GM19395 (cell line): ENCODE data around the gene CMIP.
A peak's percentile ranks its signal among the peaks of the same experiment; 100 is the strongest.
"Not testable (repeated sequence)": the region's sequence is repeated elsewhere in the genome, so short reads cannot be mapped to it uniquely, and the experiment has no call there.

Experiments
- ATAC-seq: cut with Tn5 transposase; IDR thresholded peaks from one replicate; pipeline ENCODE4 v1.9.1; 2021; ENCODE audit warnings: mild to moderate bottlenecking, moderate library complexity; ENCODE audit not compliant: unreplicated experiment

Gene CMIP

DNA sequence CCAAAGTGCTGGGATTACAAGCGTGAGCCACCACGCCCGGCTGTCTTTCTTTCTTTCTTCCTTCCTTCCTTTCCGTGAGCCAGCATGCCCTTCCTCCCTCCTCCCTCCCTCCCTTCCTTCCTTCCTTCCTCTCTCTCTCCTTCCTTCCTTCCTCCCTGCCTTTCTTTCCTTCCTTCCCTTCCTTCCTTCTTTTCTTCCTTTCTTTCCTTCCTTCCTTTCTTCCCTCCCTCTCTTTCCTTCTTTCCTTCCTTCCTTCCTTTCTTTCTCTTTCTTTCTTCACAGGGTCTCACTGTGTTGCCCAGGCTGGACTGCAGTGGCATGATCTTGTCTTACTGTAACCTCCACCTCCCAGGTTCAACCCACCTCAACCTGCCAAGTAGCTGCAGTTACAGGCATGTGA, 283.8 kb downstream of the CMIP start:
- ATAC-seq: no peak

DNA sequence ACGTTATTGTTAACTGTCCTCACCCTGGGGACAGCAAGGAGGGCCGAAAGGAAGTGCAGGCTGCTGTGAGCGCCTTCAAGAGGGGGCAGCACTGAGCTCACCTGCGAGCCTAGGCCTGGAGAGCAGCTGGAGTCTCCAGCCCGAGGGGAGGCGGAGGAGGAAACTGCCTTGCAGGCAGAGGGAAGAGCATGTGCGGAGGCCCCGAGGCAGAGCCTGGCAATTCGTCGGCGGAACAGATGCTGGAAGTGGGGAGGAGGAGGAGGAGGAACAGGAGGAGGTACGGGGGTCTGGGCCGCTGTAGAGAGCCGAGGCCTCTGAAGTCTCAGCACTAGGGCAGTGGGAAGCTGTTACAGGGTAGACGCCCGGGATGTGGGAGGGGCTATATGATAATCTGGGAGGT, 284.8 kb downstream of the CMIP start:
- no peak for ATAC-seq

DNA sequence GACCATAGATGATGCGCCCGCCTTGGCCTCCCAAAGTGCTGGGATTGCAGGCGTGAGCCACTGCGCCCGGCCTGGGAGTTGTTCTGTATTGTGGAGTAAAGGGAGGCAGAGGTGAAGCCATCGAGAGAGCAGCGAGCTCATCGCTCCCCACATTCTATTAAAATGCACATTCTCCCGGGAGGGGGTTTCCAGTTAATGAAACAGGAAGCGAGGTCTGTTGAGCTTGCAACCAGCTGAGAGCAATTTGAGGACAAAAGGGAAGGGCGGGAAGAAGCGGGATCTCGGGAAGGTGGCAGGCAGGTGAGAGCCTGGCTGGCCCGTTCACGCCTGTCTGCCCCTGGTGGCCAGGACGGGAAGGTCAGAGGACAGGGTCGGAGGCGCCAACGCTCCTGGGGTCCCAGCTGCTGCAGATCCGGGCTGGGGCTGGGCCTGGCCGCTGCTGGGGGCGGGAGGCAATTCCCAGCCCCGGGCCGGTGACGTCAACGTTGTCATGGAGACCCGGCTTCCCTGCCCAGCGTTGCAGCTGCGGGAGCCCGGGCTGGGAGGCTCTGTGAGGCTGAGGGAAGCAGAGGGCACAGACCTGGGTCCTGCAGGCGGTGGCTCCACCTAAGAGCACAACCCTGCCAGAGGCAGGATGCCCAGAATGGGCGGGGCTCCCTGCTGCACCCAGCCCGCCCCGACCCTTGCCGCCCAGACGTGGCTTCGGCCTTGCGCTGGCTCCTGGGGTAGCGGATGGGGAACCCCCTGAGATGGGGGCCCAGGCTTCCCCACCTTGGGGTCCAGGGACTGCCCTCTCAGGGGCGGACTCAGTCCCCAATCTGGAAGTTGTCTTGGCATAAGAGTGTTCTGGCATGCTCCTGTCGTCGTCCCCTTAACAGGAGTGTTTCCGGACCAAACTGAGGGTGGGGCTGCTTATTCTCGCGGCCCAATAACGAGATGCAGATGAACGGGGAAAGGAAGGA, 285.8 kb downstream of the CMIP start:
- peak; percentile 85 for ATAC-seq

DNA sequence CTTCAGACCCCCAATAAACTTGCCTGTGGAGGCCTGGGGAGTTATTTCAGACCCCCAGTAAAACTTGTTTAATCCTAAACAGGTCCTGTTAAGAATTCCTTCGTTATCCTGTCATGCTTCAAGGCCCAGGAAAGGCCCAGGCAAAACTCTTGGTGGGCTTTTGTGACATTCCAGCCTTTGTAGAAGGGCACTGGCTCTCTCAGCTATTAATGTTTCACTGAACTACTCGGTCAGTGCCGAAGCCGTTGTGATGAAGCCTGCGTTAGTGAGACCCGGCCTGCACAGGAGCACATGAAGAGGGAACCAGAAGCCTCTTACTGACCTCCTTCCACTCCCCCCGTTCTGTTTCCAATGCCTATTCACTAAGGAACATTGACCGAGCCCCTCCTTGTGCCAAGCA, 287.0 kb downstream of the CMIP start:
- ATAC-seq: no peak

DNA sequence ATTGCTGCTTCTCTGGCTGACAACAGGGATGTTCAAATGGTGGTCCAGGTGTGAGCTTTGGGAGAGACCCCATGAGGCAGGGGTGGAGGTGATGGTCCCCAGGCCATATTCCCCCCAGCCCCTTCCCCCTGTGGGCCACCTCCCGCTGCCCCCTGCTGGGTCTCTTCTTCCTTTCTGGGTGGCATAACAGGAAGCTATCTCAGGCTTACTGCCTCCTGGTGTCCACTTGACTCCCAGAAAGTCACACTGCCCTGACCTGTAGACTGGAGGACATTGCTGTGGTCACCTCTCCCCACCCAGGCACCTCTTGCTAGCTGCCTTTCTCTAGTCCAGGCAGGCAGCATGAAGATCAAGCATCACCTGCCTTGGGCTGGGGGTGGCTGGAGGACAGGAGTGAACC, 288.1 kb downstream of the CMIP start:
- no peak for ATAC-seq

DNA sequence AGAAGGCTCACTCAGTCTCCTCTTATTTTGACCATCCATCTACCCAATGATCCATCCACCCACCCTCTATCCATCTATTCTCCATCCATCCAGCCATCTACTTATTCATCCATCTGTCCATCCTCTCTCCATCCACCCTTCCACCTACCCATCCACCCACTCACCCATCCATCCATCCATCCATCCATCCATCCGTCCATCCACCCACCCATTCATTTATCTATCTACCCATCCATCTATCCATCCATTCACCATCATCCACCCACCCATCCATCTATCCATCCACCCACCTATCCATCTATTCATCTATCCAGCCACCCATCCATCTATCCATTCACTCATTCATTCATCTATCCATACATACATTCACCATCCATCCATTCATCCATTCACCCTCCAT, 288.7 kb downstream of the CMIP start:
- no peak for ATAC-seq

DNA sequence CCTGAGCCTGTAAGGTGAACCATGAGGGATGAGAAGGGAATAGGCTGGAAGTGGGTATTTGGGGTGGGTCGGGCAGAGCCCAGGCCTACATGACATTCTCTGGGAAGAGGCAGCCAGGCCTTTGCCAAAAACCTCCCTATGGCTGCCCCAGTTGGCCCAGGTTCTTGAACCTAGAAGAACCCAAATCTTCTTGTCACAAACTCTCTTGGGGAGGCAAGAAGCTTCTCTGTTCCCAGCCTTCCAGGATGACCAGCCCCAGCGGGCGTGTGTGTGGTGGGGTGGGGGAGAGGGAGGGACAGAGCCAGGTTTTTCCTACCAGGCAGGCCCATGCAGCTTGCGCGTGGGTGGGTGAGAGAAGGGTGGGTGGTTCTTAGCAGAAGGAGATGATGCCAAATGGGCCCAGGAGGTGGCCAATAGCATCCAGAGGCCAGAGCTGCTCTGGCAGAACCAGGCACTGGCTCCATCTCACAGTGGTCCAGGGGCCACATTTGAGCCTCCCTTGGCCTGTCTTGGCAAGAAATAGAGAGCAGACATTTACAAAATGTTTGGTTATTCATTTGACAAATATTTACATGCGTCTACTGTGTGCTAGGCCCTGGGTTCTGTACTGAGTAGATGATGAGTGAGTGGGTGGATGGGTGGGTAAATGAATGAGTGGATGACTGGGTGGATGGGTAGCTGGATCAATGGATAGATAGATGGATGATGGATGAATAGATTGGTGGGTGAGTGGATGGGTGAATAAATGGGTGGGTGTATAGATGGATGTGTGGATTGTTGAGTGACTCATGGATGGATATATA, 290.2 kb downstream of the CMIP start:
- no peak for ATAC-seq

DNA sequence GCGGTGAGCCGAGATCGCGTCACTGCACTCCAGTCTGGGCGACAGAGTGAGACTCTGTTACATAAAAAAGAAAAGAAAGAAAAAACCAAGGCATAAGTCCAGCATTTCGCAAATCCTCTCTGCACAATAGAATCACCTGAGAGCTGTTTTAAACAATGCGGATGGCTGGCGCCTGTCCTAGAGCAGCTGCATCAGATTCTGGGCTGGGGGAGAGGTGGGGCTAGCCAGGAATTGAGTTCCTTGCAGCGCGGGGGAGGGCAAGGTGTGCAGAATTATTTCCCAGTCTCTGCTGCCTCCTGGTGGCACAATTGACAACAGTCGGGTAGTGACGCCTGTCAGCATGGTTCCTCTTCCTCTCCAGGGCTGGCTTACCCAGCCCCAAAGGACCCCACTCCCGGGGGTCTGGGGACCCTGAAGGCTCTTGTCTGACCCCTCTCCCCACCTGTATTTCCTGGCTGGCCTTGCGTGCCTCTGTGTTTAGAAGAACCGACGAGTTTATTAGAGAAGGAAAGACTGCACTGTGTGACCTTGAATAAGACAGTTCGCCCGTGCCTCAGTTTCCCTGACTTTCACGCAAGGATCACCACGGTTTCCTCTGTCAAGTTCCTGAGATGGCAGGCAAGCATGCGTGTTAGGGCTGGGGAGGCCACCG, 293.4 kb downstream of the CMIP start:
- ATAC-seq: peak; percentile 64

DNA sequence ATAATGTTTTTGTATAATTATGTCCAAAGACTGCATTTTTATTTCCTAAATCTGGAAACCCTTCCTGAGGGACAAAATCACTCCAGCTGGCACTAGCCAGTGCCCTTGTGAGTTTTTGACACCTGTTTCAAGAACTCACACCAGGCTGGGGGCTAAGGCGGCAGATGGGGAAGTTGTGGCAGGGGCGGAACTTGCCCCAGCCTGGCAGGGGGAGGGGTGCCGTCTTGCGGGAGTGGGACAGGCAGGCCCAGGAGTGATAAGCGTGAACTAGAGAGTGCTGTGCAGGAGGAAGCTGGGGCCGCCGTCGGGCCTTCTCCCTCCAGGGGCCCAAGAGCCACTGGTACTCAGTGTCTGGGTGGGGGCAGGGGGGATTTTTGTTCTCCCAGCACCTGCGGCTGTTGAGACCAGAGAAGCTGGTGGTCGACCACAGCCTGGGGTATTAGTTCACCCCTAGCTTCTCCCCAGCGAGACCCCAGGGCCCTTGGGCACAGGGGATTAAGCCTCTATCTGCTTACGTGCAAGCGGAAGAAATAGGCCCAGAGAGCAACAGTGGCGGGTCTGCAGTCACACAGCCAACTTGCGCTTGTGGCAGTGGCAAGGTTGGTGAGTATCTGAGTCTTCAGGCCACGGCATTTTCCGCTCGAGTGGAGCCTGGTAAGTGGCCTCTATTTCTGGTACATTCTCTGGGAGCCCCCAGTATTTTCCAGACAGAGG, 294.3 kb downstream of the CMIP start:
- no peak for ATAC-seq

DNA sequence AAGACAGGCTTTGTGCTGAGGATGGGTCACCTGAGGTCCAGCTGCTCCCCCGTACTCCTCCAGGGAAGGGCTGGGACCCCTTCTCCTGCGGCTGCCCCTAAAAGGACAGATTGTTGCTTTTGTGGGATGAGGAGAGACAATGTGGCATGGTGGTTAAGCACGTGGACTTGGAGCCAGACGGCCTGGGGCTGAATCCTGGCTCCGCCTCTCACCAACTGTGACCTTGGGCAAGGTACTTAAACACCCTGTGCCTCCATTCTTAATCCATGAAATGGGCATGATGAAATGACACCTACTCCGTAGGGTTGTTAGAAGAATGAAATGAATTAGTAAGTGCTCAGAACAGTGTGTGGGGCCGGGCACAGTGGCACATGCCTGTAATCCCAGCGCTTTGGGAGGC, 294.9 kb downstream of the CMIP start:
- no peak for ATAC-seq

DNA sequence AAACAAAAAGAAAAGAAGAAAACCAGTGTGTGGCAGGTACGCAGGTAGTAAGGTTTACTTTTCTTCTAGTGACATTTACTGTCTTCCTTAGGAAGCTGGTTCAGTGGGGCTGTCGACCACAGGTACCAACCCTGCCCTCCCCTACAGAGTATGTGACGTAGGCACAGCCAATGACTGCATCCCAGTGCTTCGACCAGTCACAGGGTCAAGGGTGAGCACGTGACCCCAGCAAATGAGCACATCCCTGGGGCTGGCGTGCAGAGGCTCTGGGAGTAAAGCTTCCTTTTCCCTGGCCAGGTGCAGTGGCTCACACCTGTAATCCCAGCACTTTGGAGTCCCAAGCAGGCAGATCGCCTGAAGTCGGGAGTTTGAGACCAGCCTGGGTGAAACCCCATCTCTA, 295.6 kb downstream of the CMIP start:
- peak; percentile 74 for ATAC-seq

DNA sequence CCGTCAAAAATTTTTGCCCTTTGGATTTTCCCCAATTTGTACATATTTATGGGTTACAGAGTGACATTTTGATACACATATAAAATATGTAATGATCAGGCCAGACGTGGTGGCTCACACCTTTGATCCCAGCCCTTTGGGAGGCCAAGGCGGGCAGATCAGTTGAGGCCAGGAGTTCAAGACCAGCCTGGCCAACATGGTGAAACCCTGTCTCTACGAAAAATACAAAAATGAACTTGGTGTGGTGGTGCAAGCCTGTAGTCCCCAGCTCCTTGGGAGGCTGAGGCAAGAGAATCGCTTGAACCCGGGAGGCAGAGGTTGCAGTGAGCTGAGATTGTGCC, 296.8 kb downstream of the CMIP start:
- ATAC-seq: not testable (repeated sequence)

DNA sequence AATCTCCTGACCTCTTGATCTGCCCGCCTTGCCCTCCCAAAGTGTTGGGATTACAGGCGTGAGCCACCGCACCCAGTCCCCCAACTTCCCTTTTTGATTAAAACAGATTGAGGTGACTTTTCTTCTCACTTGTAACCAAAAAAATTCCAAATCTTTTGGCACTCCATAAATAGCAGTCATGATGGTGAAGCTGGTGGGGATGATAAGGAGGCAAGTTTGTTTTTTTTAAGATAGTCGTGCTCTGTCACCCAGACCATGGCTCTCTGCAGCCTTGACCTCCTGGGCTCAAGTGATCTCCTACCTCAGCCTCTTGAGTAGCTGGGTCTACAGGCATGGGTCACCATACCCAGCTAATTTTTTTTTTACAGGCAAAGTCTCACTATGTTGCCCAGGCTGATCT, 299.8 kb downstream of the CMIP start:
- ATAC-seq: no peak

DNA sequence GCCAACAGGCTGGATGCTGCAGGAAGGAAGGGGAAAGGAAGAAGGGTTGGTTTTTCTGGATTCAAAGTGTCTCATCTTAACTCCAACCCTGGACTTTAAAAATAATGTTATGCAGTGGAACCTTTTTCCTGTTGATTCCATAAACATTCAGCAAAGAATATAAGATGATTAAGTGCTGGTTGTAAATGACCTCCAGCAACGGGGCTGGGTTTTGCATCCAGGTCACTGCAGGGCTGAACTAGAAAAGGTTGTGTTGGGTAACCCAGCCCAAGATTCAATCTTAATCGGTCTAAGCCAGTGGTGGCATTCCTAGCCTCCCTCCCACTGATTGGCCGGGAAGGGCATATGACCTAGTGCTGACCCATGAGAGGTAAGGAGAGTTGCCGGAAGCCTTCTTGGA, 300.3 kb downstream of the CMIP start:
- ATAC-seq: no peak

DNA sequence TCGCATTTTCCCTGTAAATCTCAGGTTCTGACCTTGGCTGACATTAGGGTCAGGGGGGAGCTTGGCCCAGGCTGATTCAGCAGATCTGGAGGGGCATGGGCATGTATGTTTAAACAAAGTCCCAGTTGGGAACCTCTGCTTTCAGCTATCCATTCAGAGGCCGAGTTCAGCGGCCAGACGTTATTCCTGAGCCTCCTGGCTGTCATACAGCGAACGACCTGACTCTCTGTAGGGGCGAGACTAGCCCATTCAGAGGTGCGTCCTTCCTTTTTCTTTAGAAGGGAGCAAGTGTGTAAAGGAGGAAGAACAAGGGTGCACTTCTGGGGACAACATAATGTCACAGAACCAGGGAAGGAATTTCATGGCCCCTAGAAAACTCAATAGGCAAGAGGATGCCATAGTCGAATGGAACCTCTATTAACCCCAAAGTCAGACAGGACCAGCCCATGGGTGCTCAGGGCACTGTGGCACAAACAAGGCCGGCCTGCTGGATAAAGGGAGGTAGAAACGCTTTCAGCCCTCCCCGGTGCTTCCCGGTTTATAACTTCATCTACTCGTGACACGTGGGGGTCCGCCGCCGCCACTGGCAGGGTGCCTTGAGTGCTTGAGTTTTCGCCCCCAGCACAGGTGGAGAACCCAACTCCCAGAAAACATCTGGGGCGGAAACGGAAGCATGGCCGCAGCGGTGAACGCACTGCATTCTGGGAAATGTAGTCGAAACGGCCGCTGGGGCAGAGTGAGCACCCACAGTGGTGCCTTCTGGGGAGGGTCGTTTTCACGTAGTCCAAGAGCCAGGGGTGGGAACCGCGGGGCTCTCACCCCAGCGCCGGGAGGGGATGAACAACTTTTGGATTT, 301.3 kb downstream of the CMIP start:
- peak; percentile 77 for ATAC-seq

DNA sequence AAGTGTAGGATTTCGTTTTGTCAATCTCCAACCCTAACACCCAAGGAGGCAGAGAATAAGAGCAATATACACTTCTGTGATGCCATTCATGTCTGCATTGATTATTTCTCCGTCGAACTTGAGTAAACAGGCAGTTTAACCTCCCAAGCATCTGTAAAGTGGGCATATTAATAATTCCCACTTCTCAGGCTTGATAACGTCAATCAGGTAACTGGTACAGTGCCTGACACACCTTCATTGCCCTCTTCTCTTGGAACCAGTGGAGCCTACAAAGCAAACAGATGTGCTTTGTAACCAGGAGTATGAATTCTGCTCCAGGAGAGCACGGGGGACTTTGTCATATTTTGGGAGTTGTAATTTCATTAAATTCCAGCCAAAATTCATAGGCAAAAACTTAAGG, 302.0 kb downstream of the CMIP start:
- no peak for ATAC-seq

DNA sequence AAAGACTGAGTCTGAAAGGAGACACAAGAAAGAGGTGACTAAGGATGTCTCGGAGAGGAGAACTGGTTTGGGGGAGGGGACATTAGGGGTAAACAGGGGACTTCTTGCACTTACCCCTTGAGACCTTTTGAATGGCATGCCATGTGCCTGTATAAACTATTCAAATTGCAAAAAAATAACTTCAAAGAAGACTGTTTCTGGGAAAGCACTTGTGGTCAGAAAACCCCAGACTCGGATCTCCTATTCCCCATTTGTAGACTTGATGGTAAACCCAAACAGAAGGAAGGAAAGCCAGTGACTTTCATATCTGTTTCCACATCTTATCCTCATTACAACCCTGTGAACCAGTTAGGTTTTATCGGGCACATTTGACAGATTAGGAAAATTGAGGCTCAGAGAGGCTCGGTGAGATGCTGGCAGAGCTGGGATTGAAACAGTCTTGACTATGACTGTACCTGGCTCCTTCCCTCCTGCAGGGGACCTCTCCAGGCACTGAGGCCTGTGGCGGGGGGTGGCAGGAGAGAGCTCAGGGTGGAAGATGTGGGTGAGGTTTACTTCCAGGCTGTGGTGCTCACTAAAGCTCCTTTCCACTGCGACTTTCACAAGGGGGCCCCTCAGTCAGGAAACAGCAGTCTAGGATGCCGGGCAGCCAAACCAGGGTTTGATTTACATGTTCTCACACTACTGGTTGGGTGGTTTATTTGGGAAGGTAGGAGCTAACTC, 304.0 kb downstream of the CMIP start:
- no peak for ATAC-seq

DNA sequence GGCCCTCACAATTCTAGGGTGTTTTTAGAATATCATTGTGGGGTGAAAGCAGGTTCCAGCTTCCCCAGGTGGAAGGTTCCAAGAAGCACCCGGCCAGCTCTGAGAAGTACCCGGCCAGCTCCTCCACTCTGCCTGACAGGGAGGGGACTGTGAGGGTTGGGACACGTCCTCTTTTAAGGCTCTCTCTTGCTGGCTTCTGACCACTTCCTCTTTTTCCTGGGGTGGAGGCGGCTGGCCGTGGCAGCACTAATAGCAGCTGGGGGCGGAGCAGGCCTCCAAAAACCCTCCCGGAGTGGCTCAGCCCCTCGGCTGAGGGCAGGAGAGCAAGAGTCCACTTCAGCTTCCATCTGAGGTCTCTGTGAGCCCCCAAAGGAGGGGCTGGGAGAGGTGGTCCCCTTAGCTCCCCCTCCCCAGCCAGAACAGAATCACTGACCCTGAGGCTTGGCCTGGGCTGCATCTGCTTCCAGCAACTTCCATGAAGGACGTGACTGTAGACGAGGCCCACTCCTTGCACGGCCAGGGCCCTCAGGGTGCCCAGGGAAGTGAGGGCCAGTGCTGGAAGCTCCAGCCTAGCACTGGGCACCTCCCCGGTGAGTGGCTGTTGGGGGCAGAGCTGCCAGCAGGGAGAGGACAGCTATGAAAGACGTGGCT, 307.7 kb downstream of the CMIP start:
- ATAC-seq: peak; percentile 91

DNA sequence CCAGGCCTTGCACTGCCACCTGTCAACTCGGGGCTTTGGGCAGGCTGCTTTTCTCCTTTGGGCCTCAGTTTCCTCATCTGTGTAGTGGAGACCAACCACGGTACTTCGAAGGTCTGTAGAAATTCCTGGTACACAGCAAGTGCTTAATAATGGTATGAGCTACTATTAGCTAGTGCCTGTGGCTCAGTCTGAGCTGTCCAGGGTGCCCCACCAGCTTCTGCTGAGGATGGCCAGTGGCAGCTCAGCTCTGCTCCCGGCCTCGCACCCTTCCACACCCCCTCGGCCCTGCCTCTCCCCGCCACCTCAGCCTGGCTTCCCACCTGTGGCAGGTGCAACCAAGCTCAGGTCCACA, 308.2 kb downstream of the CMIP start:
- no peak for ATAC-seq
